ENCODE results near the gene LHX4.
A peak's percentile ranks its signal among the peaks of the same experiment; 100 is the strongest.

Gene LHX4

DNA sequence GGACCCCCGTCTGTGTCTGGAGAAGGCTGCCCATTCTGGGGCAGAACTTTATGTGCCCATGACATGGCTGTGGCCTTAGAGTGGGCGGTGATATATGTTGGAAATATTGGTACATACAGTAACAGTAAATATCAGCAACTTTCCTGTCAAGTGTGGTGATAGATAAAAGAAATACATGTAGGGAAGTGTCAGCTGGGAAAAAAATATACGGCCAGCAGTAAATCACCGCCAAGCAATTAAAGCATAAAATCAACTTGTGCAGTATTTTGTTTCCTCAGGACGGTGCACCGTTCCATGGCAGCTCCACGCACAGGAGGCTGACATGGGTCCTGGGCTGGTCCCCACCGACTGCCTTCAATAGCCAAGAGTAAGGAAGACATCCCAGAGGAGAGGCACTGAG is 27.4 kb downstream of the LHX4 start:
- no peak for DNase-seq (ENCODE audit: low read depth)

- DNase-seq (ENCODE audit: low read depth): no peak
These were observed 28.2 kb downstream of the LHX4 start for GRCh38 chr1:180258290-180258689.

- no peak for DNase-seq (ENCODE audit: low read depth)
These were observed 28.9 kb downstream of the LHX4 start for GRCh38 chr1:180258935-180259334.

DNA sequence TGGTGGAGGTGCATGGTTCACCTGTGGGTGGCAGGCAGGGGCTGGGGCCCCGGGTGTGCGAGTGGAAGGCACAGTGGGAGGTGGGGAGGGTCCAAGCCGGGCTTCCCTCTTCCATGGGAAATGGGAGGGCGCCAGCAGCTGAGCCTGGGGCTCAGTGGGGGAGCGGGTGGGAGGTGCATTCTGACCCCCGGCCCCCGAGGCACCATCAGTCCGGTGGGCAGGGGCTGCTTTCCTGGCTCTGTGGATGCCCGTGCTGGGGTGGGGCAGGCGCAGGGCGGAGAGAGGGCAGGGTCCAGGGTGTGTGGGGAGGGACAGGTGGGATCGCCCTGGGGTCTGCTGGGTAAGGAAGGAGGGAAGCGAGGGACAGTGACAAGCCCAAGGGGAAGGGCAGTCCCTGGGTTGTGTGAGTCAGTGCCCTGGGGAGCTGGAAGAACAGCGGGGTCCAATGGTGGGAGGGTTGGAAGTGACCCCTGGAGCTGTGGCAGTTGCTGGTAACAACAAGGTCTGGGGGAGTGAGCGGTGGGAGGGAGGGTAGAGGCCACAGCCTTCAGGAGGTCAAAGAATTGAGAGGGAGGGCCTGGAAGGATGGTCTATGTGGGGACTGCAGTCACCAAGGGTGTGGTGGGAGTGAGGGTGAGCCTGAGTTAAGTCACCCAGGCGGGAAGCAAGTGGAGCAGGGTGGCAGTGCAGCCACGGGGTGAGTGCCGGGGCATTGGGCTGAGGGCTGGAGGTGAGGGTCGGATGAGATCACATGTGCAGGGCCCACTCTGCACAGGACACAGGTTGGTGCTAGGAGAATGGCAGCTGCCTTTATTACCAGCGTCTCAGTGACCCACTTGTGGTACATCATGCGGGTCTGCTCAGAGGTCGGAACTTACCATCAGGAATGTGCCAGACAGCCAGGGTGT is 29.6 kb downstream of the LHX4 start:
- no peak for DNase-seq (ENCODE audit: low read depth)

DNA sequence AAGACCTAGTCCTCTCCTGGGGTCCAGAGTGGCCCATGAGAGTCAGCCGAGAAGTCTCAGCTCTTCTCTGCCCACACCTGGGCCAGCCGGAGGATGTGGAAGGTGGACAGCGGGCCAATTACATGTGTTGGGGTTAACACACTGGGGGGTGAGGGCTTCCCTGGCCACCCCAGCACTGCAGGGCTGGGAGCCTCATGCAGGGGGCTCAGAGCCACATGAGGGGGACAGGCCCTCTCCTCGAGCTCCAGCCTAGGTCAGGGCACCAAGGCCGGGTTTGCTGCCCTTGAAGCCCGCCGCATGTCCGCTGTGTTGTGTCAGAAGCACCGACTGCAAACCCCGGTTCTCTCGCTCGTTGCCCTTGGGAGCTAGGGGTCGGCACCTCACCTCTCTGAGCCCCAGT is 30.5 kb downstream of the LHX4 start:
- DNase-seq (ENCODE audit: low read depth): no peak

DNA sequence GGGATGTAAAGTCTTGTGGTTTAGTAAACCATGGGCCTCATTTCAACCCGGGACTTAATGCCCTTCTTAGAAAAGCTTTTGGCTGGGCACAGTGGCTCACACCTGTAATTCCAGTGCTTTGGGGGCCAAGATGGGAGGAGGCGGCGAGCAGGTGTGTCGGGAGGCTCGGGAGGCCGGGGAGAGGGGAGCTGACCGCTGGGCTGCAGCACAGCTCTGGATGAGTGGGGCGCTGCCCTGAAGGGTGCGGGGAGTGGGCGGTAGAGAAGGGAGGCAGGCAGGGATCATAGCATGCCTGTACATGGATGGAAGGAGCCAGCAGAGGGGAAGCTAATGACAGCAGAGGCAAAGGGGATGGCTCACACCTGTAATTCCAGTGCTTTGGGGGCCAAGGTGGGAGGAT is 31.0 kb downstream of the LHX4 start:
- DNase-seq (ENCODE audit: low read depth): no peak

DNA sequence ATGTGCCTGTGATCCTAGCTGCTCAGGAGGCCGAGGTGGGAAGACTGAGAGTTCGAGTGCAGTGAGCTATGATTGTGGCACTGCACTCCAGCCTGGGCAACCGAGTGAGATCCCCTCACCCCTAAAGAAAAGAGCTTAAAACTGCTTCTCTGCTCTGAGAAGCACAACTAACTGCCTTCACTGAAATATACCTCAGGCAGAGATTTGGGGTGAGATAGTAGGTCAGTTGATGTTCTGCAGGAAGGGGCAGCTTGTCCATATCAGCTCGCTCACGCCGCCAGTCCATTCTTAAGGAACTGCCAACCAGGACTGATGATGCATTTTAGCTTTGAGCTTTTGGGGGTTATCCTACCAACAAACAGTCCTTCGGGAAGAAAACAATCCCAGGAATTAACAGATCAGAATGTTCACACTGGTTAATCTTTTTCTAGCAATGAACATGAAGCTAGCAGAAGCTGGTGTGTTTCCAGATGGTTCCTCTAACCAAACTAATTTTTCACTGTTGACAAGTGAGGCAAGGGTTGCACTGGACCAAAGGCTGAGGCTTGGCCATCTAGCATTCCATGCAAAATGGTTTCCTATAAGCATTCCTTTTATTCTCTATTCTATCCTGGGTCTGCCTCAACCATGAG is 31.6 kb downstream of the LHX4 start:
- DNase-seq (ENCODE audit: low read depth): no peak

DNA sequence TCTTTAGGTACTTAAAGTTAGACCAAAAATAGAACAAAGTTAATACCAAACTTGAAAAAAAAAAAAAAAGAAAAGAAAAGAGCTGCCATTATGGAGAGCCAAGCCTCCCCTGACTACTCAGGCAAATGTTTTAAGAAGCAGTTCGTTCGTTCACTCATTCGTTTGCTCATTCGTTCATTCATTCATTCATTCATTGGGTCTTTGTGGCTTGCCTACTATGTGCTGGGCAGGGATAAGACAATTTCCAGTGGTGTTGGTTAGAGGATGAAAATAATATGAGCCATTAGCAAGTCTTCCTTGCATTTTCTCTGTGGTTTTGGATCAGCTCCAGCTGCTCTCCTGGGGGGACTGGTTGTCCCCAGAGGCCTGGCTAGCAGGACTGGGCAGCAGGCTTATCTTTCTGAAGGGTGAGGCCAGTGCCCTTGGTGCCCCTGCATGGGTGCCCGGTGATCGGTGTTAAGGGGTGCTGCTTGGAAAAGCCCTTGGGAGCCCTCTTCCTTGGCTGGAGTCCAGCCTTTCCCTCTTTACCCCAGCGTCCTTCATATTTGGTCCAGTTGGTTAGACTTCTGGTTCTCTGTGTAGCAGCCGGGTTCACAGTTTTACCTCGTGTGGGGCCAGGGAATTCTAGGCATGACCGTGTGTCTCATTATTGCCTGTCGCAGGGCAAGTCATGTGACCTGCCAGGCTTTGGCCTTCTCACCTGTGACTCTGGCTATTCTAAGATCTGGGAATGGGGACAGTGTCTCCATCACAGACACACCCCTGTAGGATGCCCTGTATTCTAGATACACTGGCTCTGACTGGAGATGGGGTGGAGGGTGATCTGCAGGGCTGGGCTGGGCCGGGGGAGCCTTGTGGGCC is 32.8 kb downstream of the LHX4 start:
- no peak for DNase-seq (ENCODE audit: low read depth)

DNA sequence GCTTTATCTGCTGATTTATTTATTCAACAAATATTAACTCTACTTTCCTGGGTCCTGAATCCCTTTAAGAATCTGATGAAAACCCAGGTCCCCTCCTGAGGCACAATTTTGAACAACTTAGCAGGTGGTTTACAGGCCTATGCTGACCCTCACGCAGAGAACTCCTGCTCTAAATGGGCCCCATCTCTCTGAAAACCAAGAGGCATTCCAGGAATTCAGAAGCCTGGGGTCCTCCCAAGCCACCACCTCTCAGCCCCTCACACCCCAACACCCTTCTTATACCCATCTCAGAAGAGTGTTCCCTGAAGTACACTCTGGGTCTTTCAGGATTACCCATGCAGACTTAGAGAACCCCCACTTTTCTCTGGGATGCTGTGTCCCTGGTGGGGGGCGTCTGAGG is 34.5 kb downstream of the LHX4 start:
- no peak for DNase-seq (ENCODE audit: low read depth)

- DNase-seq (ENCODE audit: low read depth): no peak
These were observed 35.1 kb downstream of the LHX4 start for GRCh38 chr1:180265201-180265600.

DNA sequence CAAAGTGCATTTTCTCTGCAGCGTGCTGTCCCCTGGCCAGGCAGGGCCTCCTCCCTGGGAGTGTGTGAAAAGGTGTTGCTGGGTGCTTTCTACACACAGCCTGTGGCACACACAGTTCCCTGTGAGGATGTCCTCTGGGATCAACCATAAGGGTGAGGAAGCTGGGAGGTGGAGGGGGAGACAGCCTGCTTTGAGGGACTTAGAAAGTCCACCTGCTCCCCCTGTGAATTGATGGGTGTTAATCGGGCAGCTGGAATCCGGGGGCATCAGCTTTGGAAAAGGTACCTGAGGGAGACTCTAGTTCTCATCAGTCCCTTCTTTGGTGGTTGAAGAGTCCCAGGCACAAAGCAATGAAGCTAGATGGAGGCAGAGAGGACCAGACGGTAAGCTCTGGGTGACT is 35.8 kb downstream of the LHX4 start:
- DNase-seq (ENCODE audit: low read depth): no peak

DNA sequence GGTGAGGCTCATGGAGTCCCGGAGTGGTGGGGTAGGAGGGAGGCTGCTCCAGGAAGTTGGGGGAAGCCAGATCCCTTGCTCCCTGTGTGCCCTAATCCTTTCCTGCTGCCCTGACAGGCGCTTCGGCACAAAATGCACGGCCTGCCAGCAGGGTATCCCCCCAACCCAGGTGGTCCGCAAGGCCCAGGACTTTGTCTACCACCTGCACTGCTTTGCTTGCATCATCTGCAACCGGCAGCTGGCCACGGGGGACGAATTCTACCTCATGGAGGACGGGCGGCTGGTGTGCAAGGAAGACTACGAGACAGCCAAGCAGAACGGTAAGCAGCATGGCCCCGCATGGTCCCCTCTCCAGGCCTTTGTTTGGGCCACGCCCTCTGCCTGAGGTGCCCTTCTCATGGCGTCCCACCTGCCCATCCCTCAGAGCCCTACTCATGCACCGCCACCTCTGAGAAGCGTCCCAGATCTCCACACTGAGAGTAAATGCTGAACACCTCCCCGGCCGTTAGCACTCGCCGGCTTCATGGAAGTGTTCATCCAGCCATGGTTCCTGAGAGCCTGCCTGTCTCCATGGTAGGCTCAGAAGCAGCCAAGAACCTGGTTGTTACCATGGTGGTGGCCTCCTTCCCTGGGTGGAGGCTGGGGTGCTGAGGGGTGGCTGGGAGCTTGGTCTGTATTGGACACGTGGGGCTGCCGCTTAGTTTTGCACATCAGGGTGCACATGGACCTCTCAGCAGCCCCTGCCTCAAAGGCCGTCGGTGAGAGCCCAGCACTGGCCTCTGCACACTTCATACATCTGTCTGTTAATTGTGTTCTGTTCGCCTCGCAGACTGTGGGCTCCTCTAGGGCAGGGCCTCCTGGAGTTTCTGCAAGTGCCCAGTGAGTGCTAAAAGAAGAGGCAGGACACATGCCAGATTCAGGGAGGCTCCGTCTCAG is 36.5 kb downstream of the LHX4 start:
- DNase-seq (ENCODE audit: low read depth): no peak

GRCh38 chr1:180267211-180267561 is 37.1 kb downstream of the LHX4 start:
- DNase-seq (ENCODE audit: low read depth): no peak

DNA sequence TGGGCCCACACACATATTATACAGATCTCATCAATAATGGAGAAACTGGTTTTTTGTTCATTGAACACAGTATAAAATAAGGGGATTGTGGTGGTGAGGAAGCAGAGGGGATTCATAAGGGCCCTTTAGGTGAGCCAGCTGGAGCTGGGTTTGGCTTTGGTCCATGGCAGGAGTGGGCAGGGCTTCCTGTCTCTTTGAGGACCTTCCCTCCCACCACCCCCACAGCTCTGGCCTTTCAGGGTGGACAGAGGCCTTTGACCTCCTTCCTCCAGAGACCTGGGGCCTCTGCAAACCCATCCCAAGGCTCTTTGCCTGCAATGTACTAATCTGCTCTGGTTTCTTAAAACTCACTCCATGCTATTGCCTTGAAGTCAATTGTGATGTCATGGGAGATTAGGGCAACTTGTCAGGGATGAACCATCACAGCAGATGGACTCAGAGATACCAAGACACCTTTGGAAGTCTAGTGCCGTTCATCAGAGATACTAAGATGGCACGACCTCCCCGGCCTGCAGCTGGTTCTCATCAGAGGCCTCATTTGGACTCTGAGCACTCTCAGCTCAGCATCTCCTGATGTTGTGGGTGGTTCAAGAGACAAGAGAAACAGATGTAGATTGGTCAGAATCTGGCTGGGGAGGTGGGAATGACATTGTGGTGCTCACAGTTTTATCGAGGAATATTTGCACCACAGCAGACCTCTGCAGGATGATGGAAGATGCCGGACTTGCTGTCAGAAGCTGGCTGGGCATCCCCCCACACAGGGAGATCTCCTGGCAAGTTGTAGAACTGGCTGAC is 37.9 kb downstream of the LHX4 start:
- DNase-seq (ENCODE audit: low read depth): no peak

DNA sequence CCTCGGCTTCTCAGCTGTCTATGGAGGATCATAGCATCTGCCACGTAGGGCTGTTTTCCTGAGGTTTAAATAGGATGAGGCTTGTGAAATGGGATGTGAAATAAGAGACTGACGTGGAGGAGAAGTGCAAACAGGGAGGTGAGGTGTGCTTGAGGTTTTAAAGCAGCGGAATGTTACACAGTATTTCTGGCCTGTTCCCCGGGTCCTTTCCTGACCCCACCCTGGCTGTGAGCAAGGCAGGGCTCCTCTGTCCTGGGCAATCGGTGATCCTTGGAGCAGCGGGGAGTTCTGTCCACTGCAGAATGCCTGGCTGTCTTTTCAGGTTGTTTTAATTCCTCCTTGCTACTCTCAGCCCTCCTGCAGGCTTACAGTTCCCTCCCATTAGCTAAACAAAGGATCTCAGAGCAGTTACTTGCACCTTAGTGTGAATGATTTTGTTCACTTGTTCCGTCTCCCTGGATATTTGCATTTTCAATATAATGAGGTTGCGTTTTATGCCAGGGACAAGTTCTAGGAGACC is 38.6 kb downstream of the LHX4 start:
- DNase-seq (ENCODE audit: low read depth): no peak

DNA sequence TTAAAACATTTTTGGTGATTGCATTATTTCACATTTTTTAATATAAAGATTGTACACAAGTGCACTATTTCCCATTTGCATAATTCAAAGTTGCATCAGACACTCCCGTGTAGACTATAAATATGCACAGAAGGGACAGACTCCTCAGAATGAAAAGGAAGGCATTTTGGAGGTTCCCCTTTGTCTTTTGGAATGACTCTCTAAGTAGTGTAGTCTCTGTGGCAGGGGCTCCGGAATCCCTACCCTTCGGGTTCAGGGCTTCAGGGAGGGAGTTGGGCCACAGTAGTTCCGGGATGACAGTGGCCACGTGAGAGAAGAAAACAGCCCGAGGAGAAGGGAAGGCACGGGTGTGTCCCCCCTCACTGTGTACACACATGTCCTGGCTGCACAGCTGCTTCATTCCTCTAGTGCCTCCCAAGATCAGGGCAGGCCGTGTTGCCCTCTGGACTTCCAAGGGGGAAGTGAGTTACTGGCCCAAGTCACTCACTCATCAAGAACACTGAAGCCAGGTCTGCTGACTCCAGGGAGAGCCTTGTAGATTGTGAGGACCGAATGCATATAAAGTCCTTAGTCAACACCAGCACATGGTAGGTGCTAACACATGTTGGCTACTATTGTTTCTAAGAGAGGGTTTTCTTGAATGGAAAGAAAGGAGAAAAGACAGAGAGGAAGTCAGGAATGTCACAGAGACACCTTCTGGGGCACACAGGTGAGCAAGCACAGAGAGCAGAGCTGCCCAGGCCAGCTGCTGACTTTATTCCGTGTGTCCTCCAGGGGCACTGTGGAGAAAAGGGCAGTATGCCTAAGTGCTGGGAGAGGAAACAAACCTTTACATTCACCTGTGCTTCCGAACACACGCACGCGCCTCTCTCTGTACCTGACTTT is 39.8 kb downstream of the LHX4 start:
- no peak for DNase-seq (ENCODE audit: low read depth)

DNA sequence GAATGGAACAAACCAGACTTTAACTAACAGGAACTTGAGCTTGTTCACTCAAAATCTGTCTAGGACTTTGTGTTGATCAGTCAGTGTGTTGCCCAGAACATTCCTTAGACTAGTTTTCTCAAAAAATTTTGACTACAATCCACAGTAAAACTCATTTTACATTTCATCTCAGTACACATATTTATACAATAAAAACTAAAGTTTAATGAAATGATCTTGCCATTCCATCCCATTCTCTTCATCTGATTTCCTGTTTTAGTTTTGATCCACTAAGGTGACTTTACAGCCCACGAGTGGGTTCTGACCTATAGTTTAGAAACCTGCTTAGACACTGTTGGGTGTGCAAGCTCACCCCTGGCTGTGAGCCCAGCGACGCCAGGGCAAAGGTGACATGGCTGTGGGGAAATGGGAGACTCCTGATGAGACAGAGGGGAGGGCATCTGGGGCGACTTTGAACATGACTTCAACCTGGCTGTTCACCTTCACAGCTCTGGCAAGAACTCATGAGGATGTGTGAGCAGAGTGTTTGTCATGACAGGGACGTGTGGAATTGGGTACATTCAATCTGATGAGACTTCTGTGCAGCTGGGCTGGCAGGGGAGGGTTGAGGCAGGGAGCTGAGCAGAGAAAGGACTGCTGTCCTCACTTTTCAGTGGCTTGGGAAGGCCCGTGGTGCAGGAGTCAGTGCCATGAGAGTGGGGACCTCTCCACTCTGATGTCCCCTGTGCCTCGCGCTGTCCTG is 40.6 kb downstream of the LHX4 start:
- DNase-seq (ENCODE audit: low read depth): no peak

- DNase-seq (ENCODE audit: low read depth): peak; percentile 32
These were observed 41.5 kb downstream of the LHX4 start for GRCh38 chr1:180271272-180272255.

Measured in ELR (cell line).